ENCODE data around the gene PP2D1. TPM values are rescaled to one million over a fixed set of nuclear protein-coding genes. Genes with fewer than 3 reads are reported as not detected.

PP2D1 gene, protein sequence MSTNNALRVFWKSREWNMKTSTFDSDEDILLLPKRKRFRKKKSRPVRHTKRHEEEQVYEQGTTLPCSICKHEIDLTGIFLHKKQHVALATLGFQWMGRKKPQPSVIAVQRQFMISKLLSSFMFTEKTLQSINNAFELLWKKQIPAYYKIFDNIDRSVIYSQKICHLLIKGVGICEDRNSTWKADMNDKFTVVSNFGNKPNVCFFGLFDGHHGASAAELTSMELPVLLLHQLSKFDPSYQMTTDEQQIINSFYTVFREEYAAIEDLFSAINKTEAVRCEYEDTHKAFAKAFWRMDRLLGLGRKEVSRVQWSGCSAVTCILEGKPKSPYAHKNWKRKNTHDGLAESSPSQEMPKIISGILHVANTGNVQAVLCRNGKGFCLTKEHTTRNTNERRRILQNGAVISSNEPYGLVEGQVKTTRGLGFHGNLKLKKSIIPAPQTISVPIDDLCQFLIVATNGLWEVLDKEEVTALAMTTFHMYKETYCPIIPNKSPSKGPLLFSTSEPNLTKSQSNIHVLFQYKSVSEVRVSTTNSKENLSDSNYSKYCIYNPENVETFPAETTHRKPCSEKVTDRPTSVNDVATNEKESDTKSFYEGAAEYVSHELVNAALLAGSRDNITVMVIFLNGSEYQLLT
- total RNA-seq: 10 to 100 TPM in 1 of 2 donors, 1 to 10 TPM in 1; 9.3 to 22.8 TPM
- 37.5 TPM for polyA plus RNA-seq (ENCODE audit: insufficient read depth, low read depth, low replicate concordance)
- long read RNA-seq, donor 1: 0 reads
- long read RNA-seq, donor 2, partial matches to known transcripts: 0 of 21 reads
- long read RNA-seq, donor 2, other reads (novel, unspliced or antisense): 21 of 21 reads

DNA sequence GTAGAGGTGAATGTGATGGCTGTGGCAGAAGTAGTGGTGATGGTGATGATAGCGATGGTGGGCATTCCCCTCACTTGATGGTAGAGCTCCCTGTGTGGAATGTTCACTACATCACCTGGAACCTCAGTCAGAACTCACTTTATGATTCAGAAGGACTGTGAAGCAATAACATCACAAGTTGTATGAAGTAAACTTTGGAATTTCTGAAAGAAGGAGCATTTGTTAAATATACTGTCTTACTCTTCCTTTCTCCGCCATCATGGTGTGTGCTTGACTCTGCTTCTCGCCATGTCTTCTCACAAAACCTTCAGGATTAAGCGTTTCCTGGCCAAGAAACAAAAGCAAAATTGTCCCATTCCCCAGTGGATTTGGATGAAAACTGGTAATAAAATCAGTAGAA, at the start of gene PP2D1:
Gene PP2D1, minus strand, starts transcription at position 101 of the 400 bp plus-strand sequence. CDS start 192 bp downstream, outside the sequence.
- no peak within 1 kb of the TSS for H3K4me3 ChIP-seq
- no peaks in the 10 kb centered on the region for H3K36me3 ChIP-seq (ENCODE audit: low read depth, missing control alignments)
- H3K9me3 ChIP-seq: no peaks in the 10 kb centered on the region
- intact Hi-C loops (cut with DNase I; ENCODE audit: low total_unique reads): no loop called here
- TF ChIP-seq, protein P1, sequence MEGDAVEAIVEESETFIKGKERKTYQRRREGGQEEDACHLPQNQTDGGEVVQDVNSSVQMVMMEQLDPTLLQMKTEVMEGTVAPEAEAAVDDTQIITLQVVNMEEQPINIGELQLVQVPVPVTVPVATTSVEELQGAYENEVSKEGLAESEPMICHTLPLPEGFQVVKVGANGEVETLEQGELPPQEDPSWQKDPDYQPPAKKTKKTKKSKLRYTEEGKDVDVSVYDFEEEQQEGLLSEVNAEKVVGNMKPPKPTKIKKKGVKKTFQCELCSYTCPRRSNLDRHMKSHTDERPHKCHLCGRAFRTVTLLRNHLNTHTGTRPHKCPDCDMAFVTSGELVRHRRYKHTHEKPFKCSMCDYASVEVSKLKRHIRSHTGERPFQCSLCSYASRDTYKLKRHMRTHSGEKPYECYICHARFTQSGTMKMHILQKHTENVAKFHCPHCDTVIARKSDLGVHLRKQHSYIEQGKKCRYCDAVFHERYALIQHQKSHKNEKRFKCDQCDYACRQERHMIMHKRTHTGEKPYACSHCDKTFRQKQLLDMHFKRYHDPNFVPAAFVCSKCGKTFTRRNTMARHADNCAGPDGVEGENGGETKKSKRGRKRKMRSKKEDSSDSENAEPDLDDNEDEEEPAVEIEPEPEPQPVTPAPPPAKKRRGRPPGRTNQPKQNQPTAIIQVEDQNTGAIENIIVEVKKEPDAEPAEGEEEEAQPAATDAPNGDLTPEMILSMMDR (IDR thresholded peaks at IDR 0.05): no peak
- no peak for TF ChIP-seq POLR2A (IDR thresholded peaks at IDR 0.05)
- no peak within 1 kb of the TSS for H3K27ac ChIP-seq
- WGBS, 2 donors: 94 to 98% methylated on average over 4 of the region's 4 CpGs
- no peaks in the 10 kb centered on the region for H3K27me3 ChIP-seq
- H3K4me1 ChIP-seq: no peaks in the 10 kb centered on the region
- no peak for DNase-seq

DNA sequence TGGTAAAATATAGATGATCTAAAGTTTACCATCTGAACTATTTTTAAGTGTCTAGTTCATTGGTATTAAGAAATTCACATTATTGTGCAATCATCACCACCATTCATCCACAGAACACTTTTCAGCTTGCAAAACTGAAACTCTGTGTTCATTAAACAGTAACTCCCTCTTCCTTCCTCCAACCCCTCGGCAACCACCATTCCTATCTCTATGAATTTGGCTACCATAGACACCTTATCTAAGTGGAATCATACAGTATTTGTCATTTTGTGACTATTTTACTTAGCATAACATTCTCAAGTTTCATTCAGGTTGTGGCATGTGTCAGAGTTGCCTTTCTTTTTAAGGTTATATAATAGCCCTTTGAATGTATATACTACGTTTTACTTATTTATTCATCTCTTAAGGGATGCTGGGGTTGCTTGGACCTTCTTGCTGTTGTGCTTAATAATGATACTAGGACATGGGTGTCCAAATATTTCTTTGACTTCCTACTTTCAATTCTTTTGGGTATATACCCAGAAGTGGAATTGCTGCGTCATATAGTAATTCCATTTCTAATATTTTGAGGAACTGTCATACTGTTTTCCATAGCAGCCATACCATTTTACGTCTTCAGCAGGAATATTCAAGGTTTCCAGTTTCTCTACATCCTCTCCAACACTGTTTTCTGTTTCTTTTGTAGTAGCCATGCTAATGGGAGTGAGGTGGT, 49.1 kb upstream of the PP2D1 start:
- Histone ChIP-seq H3K4me1 (peaks cover 7% of the 10 kb centered on the region), H3K27me3 (no peaks in the 10 kb centered on the region), H3K36me3 (ENCODE audit: low read depth, missing control alignments) (no peaks in the 10 kb centered on the region), H3K9me3 (no peaks in the 10 kb centered on the region), H3K4me3 (no peak overlapping the region), H3K27ac (no peak overlapping the region)
- no peak for DNase-seq
- TF ChIP-seq POLR2A (IDR thresholded peaks at IDR 0.05): no peak
- TF ChIP-seq, protein P1 (IDR thresholded peaks at IDR 0.05): no peak
- intact Hi-C loops (cut with DNase I; ENCODE audit: low total_unique reads): no loop called here
- 74% methylated on average over 4 of the region's 4 CpGs for WGBS, 2 donors

DNA sequence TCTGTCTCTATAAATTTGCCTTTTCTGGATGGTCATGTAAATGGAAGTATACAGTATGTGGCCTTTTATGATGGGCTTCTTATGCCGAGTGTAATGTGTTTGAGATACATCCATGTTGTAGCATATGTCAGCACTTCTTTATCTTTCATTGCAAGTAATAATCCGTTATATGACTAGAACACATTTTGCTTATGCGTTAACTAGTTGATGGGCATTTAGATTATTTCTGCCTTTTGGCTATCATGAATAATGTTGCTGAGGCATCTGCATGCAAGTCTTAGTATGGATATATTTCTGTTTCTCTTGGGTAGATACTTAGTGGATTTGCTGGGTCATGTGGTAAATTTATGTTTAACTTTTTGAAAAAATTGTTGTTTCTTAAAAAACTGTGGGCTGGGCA, 47.9 kb upstream of the PP2D1 start:
- Histone ChIP-seq H3K4me3 (no peak overlapping the region), H3K9me3 (no peaks in the 10 kb centered on the region), H3K36me3 (ENCODE audit: low read depth, missing control alignments) (no peaks in the 10 kb centered on the region), H3K4me1 (peaks cover 12% of the 10 kb centered on the region), H3K27ac (no peak overlapping the region), H3K27me3 (no peaks in the 10 kb centered on the region)
- intact Hi-C loops (cut with DNase I; ENCODE audit: low total_unique reads): no loop called here
- TF ChIP-seq POLR2A (IDR thresholded peaks at IDR 0.05): no peak
- TF ChIP-seq, protein P1 (IDR thresholded peaks at IDR 0.05): no peak
- WGBS, 2 donors: 89 to 97% methylated on average over 3 of the region's 3 CpGs
- no peak for DNase-seq

DNA sequence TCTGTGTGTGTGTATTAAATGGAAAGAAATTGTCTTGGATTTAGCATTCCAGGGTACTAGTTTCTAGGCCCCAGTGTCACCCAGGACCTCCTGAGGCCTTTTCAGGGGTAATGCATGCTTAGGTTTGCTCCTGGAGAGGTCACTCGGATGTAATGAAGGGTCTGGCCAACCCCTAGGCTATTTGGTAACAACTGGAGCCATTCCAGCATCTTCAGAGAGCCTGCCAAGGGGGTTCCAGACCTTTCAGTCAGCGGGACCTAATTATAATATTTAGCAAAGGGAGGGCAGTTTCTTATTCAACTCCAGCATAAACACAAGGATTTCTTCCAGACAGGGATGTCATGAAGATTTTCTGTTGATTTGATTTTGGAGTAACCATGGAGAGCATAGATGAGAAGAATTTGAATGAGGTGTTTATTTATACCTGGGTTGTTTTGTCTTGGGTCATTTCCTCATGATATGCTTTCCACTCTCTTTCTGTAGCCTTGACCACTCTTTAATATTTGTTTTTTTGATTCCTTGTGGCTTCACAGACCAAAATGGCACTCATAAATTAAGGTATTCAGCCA, 45.6 kb upstream of the PP2D1 start:
- WGBS, 2 donors: 69 to 92% methylated on average over 2 of the region's 2 CpGs
- TF ChIP-seq, protein P1 (IDR thresholded peaks at IDR 0.05): no peak
- TF ChIP-seq POLR2A (IDR thresholded peaks at IDR 0.05): no peak
- Histone ChIP-seq H3K27me3 (no peaks in the 10 kb centered on the region), H3K4me3 (no peak overlapping the region), H3K9me3 (no peaks in the 10 kb centered on the region), H3K4me1 (peaks cover 16% of the 10 kb centered on the region), H3K27ac (no peak overlapping the region), H3K36me3 (ENCODE audit: low read depth, missing control alignments) (no peaks in the 10 kb centered on the region)
- intact Hi-C loops (cut with DNase I; ENCODE audit: low total_unique reads): no loop called here
- DNase-seq: no peak

Data from testis (tissue), 5 donors.